ENCODE data around the gene C10orf95. TPM values are rescaled to one million over a fixed set of nuclear protein-coding genes. Genes with fewer than 3 reads are reported as not detected.

The C10orf95 gene
- total and polyA plus RNA-seq, 2 donors (not counting 3 experiments of a cell fraction or from before 2014, with no cell fraction given) = 0.08 TPM; not detected in 1

DNA sequence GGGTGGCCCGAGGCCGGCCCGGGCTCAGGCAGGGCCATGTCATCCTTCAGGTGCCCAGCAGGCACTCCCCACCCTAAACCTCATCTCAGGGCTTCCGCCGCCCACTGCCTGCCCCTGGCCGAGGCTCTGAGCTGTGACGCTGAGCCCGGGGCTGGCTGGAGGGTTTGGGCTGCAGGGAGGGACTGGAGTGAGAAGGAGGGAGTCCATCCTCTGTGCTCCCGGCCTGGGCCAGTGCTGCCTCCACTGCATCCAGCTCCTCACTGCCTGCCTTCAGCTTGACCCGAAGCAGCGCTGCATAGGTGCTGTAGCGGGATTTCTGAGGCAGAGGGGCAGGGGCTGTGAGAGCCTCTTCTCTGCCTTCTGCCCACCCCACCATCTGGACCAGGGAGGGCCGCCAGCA is 48.2 kb downstream of the C10orf95 start:
- Histone ChIP-seq H3K79me2 (ENCODE audit: control insufficient read depth, insufficient read depth, low read length) (no peaks in the 10 kb centered on the region), H3K4me1 (ENCODE audit: control insufficient read depth, extremely low read depth, insufficient read depth, low read length) (peaks cover 3% of the 10 kb centered on the region), H3K9me1 (replicated peaks; ENCODE audit: control insufficient read depth, extremely low read depth, insufficient read depth, low read length) (no peaks in the 10 kb centered on the region), H3K4me2 (ENCODE audit: insufficient read depth, low read length) (no peak overlapping the region), H3K27ac (ENCODE audit: insufficient read depth, low read depth, low read length) (no peak overlapping the region), H4K20me1 (replicated peaks; ENCODE audit: control insufficient read depth, extremely low read depth, insufficient read depth, low read length) (no peaks in the 10 kb centered on the region), H3K9me3 (replicated peaks; ENCODE audit: control insufficient read depth, insufficient read depth, low read length) (no peaks in the 10 kb centered on the region), H3K4me3 (replicated peaks in 1 of 3; ENCODE audit: insufficient read depth in 1 of 3, low read depth in 1 of 3, low read length in 3 of 3) (no peak overlapping the region), H3K9ac (replicated peaks; ENCODE audit: extremely low read depth, insufficient read depth, low read length) (no peak overlapping the region), H3K27me3 (ENCODE audit: control insufficient read depth in 2 of 2, insufficient read depth in 2 of 2, low read length in 2 of 2) (peaks cover 5 to 9% of the 10 kb centered on the region in 2 experiments), H3K36me3 (ENCODE audit: control insufficient read depth in 2 of 2, extremely low read depth in 1 of 2, insufficient read depth in 2 of 2, low read length in 2 of 2) (peaks cover 0 to 25% of the 10 kb centered on the region in 2 experiments), H2AFZ (ENCODE audit: low read depth, low read length) (no peak overlapping the region)
- DNase-seq (ENCODE audit: low read depth, low spot score) (no peak), FAIRE-seq (no peak)
- intact Hi-C loops (cut with micrococcal nuclease) = no loop called here
- BruUV-seq (replicated peaks) = no TSS peak
- TF ChIP-seq MYC (IDR thresholded peaks at IDR 0.05; ENCODE audit: low read depth, low read length) = no peak
- no peak for TF ChIP-seq POLR2A (IDR thresholded peaks at IDR 0.05; ENCODE audit: low read depth, low read length)
- TF ChIP-seq, protein P1, sequence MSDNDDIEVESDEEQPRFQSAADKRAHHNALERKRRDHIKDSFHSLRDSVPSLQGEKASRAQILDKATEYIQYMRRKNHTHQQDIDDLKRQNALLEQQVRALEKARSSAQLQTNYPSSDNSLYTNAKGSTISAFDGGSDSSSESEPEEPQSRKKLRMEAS (IDR thresholded peaks at IDR 0.05; ENCODE audit: insufficient read depth, insufficient read length) = no peak
- TF ChIP-seq GATA2 (IDR thresholded peaks at IDR 0.05; ENCODE audit: insufficient read depth, insufficient read length, low read depth, low read length) = no peak
- no peak for TF ChIP-seq JUN (IDR thresholded peaks at IDR 0.05; ENCODE audit: borderline replicate concordance, insufficient read depth, insufficient read length, low read depth)
- POLR2A ChIA-PET = no interaction called here
- dilution Hi-C loops (cut with MboI; ENCODE audit: extremely low pct_ligation_motif_present, low sequenced_read_pairs) = no loop called here
- CTCF ChIA-PET = interaction anchor here (0.6 to 5.8 kb wide), 22 partner anchors 9 to 259 kb away, joined by 3 to 54 read pairs (median 6); partner anchors contain the start of genes ACTR1A, CUEDC2, ELOVL3 and FBXL15

DNA sequence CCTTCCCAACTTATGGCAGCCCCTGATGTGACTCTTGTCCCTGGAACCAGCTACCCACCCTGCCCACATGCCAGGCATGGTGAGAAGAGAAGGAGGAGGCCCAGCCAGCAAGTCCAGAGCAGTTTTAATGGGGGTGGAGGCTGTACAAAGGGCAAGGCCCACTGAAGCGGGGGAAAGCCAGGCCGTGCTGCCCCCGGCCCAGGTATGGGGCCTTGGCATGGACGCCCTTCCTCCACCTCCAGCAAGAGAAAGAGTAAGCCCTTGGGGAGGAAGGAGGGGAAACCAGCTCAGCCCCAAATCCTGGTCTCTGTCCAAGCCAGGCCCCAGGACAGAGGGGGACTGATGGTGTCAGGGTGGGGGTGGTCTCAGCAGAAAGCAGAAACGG is 48.8 kb downstream of the C10orf95 start:
- H3K4me3 ChIP-seq (replicated peaks in 1 of 3; ENCODE audit: insufficient read depth in 1 of 3, low read depth in 1 of 3, low read length in 3 of 3) = no peak overlapping the region
- H4K20me1 ChIP-seq (replicated peaks; ENCODE audit: control insufficient read depth, extremely low read depth, insufficient read depth, low read length) = no peaks in the 10 kb centered on the region
- ChIA-PET POLR2A (no interaction called here), CTCF (interaction anchor here (0.9 to 5.8 kb wide), 11 partner anchors 10 to 234 kb away, joined by 3 to 54 read pairs (median 7); partner anchors contain the start of genes ACTR1A and FBXL15)
- peaks cover 0 to 3% of the 10 kb centered on the region in 2 experiments for H3K27me3 ChIP-seq (ENCODE audit: control insufficient read depth in 2 of 2, insufficient read depth in 2 of 2, low read length in 2 of 2)
- dilution Hi-C loops (cut with MboI; ENCODE audit: extremely low pct_ligation_motif_present, low sequenced_read_pairs) = no loop called here
- no peaks in the 10 kb centered on the region for H3K9me3 ChIP-seq (replicated peaks; ENCODE audit: control insufficient read depth, insufficient read depth, low read length)
- H3K9ac ChIP-seq (replicated peaks; ENCODE audit: extremely low read depth, insufficient read depth, low read length) = no peak overlapping the region
- H3K9me1 ChIP-seq (replicated peaks; ENCODE audit: control insufficient read depth, extremely low read depth, insufficient read depth, low read length) = no peaks in the 10 kb centered on the region
- DNase-seq (ENCODE audit: low read depth, low spot score) (no peak), FAIRE-seq (no peak)
- BruUV-seq (replicated peaks) = no TSS peak
- H3K4me1 ChIP-seq (ENCODE audit: control insufficient read depth, extremely low read depth, insufficient read depth, low read length) = peaks cover 3% of the 10 kb centered on the region
- H2AFZ ChIP-seq (ENCODE audit: low read depth, low read length) = no peak overlapping the region
- TF ChIP-seq, protein P1 (IDR thresholded peaks at IDR 0.05; ENCODE audit: insufficient read depth, insufficient read length) = no peak
- TF ChIP-seq FOS (IDR thresholded peaks at IDR 0.05; ENCODE audit: borderline replicate concordance, insufficient read depth, low read length) = no peak
- intact Hi-C loops (cut with micrococcal nuclease) = no loop called here
- no peak overlapping the region for H3K27ac ChIP-seq (ENCODE audit: insufficient read depth, low read depth, low read length)
- no peak overlapping the region for H3K4me2 ChIP-seq (ENCODE audit: insufficient read depth, low read length)
- H3K36me3 ChIP-seq (ENCODE audit: control insufficient read depth in 2 of 2, extremely low read depth in 1 of 2, insufficient read depth in 2 of 2, low read length in 2 of 2) = peaks cover 0 to 27% of the 10 kb centered on the region in 2 experiments
- H3K79me2 ChIP-seq (ENCODE audit: control insufficient read depth, insufficient read depth, low read length) = no peaks in the 10 kb centered on the region
